ENCODE data around the gene GAD1. TPM values are rescaled to one million over a fixed set of nuclear protein-coding genes. Genes with fewer than 3 reads are reported as not detected.

The GAD1 gene
- total RNA-seq, 1 donor from 2014 or later = 58.2 TPM

- DNase-seq = no peak
Observed at GRCh38 chr2:170896622-170897021, 79.9 kb downstream of the GAD1 start.

- DNase-seq = no peak
Observed at GRCh38 chr2:170897108-170897507, 80.4 kb downstream of the GAD1 start.

- no peak for DNase-seq
Observed at GRCh38 chr2:170905864-170906263, 89.2 kb downstream of the GAD1 start.

Small RNA genes lying within 50 kb of the gene (small RNA-seq; reads per million reads assigned to genes)
- gene RF00019 = not detected

Other genes with a start within 250 kb of the GAD1 start
- gene SP5, start 101.5 kb upstream of the GAD1 start, total RNA-seq = 0.78 TPM
- gene ERICH2, start 46.5 kb upstream of the GAD1 start, total RNA-seq = not detected
- 21.5 TPM for gene GORASP2, start 112.4 kb downstream of the GAD1 start, total RNA-seq

Measured in occipital lobe (tissue), 3 donors.